ENCODE data around the gene MAPK8.

- no peak for TF ChIP-seq CTCF (IDR thresholded peaks at IDR 0.05)
- TF ChIP-seq POLR2AphosphoS5 (IDR thresholded peaks at IDR 0.05) = no peak
- TF ChIP-seq EP300 (IDR thresholded peaks at IDR 0.05) = no peak
- TF ChIP-seq POLR2A (IDR thresholded peaks at IDR 0.05) = no peak
Observed at GRCh38 chr10:48378675-48379074, 72.2 kb downstream of the MAPK8 start.
